AG09319 (cell line): ENCODE data around the gene MARCHF9.

Experiments used
- DNase-seq: peaks from one replicate; pipeline ENCODE4 v3.0.0-alpha.2; 2010; ENCODE audit warnings: low read depth; ENCODE audit errors: extremely low read depth
- CTCF ChIP-seq: IDR thresholded peaks from 2 replicates; pipeline ENCODE4 v1.5.1; 2011; ENCODE audit warnings: low read depth, mild to moderate bottlenecking, inconsistent platforms, low read length, moderate library complexity

The MARCHF9 gene

GRCh38 chr12:57750561-57751431, 4.1 kb upstream of the MARCHF9 start:
- no peak for TF ChIP-seq CTCF
- no peak for DNase-seq

GRCh38 chr12:57751432-57751787, 3.5 kb upstream of the MARCHF9 start:
- TF ChIP-seq CTCF = no peak

GRCh38 chr12:57751788-57752667, 2.9 kb upstream of the MARCHF9 start, which contains the start of gene CDK4:
TSS of gene CDK4 (minus strand) at chr12:57752310. CDS start at chr12:57751717, 593 bp downstream.
- TF ChIP-seq CTCF = no peak
- peak; percentile 99 for DNase-seq

More at GRCh38 chr12:57751432-57751787, 3.5 kb upstream of the MARCHF9 start:
- DNase-seq = no peak

GRCh38 chr12:57752668-57753000, 2.3 kb upstream of the MARCHF9 start:
- DNase-seq = no peak
- TF ChIP-seq CTCF = no peak

GRCh38 chr12:57753756-57754337, 1.1 kb upstream of the MARCHF9 start:
- TF ChIP-seq CTCF = no peak
- DNase-seq = no peak

GRCh38 chr12:57755194-57755453, 221 bp downstream of the MARCHF9 start:
- no peak for TF ChIP-seq CTCF
- DNase-seq = no peak
